Mononuclear cell (primary cell): ENCODE data around the gene HOXD10. TPM values are rescaled to one million over a fixed set of nuclear protein-coding genes. Genes with fewer than 3 reads are reported as not detected.

ENCODE experiments used
- H3K27me3 ChIP-seq: 2 replicates; pipeline ENCODE4 v1.6.0; 2011; ENCODE audit warnings: low read length, control low read depth; ENCODE audit not compliant: insufficient read depth
- H3K4me1 ChIP-seq: 2 replicates; pipeline ENCODE4 v1.5.1; 2011; ENCODE audit warnings: mild to moderate bottlenecking, low read length, control low read depth; ENCODE audit not compliant: insufficient read depth
- H3K4me3 ChIP-seq: 2 replicates; pipeline ENCODE4 v1.5.1; 2011; ENCODE audit warnings: mild to moderate bottlenecking, low read length, moderate library complexity
- H3K9me3 ChIP-seq: 2 replicates; pipeline ENCODE4 v1.5.1; 2011; ENCODE audit warnings: low read depth, mild to moderate bottlenecking, control low read depth, low read length
- total RNA-seq: library from RNA; depleted of rRNA; stranded (reverse); fragments of >200 nt; gene quantifications from one replicate; pipeline ENCODE4 v1.2.3, GENCODE V29; 2012

HOXD10 gene
- total RNA-seq, 1 donor, result not detected

DNA sequence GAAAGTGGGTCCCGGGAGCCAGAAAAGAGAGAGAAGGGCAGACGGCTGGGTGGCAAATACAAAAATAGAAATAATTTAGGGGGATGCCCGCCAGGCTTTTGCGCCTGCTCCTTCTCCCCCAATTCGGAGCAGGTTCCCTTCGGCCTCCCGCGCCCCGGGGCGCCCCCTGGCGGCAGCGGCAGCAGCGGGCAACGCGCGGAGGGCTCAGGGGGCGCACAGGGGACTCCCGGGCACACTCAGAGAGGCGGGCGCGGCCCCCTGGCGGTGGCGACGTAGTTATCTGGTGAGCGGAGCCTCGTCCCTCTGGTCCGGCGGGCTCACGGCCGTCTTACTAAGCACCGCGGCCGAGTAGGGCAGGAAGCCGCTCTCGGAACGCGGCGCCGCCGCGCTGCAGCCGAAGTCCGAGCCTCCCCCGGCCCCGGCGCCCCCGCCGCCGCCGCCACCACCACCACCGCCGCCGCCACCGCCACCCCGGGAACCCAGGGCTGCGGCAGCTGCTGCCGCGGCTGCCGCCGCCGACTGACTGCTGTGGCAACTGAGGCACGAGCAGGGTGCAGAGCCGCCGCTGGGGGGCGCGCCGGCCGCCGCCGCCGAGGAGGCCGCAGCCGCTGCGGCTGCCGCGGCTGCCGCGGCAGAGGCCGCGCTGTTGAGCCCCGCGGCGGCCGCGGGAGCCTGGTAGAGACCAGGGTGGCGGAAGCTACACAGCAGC, 36.6 kb upstream of the HOXD10 start:
- Histone ChIP-seq H3K27me3 (peaks cover 96% of the 10 kb centered on the region), H3K9me3 (no peaks in the 10 kb centered on the region), H3K4me1 (peaks cover 11% of the 10 kb centered on the region), H3K4me3 (no peak overlapping the region)

DNA sequence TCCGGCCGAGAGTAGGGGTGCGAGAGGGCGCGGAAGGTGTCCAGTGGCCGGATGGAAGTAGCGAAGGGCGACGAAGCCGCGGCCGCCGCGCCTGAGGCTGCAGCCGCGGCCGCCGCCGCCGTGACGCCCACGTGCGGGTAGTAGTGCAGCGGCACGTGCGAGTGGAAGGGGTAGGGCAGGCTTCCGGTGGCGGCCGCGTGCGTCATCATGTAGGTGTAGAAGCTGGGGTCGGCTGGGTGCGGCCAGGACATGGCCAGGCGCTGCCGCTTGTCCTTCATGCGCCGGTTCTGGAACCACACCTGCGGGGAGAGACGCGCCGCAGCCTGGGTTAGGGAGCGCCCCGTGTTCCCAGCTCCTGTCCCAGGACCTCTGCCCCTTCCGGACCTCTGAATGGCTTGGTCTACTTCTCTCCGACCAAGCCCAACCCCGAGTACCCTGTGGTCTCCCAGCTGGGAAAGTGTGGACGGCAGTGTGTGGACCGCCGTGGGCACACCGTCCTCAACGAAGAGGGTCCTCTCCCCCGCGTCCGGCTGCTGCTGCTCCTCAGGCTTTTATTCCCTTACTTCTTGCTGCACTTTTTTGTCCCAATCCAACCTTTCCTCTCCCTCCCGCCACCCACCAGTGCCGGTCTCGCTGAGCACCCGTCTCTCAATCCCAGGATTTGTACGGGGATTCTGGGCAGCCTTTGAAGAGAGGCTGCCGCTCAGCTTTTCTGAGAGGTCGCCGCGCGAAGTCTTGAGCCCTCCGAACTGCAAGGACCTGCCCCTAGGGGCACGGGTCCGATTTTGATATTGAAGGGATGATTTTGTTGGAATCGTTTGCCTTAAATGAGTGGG, 35.8 kb upstream of the HOXD10 start:
- Histone ChIP-seq H3K27me3 (peaks cover 96% of the 10 kb centered on the region), H3K4me3 (no peak overlapping the region), H3K4me1 (peaks cover 11% of the 10 kb centered on the region), H3K9me3 (no peaks in the 10 kb centered on the region)

DNA sequence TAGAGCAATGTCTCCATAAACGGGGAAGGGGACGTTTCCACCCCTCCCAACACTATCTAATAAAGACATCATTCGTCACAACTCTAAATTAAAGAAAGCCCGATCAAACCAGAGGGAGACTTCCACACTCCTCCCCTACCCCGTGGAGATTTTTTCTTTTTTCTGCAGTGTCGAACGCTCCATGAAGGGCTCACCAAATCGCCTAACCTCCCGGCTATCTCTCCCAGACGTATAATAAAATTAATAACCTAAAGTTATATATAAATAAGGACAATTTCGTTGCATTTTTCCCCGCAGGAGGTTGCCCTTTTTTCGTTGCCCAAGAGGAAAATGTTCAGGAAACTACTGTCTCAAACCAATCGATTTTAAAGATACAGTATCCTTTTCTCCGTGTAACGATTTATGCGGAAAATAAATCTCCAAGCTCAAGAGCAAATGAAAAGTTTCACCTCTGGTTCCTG, 35.2 kb upstream of the HOXD10 start:
- peaks cover 96% of the 10 kb centered on the region for H3K27me3 ChIP-seq
- H3K9me3 ChIP-seq, result no peaks in the 10 kb centered on the region
- peaks cover 11% of the 10 kb centered on the region for H3K4me1 ChIP-seq
- H3K4me3 ChIP-seq, result no peak overlapping the region

DNA sequence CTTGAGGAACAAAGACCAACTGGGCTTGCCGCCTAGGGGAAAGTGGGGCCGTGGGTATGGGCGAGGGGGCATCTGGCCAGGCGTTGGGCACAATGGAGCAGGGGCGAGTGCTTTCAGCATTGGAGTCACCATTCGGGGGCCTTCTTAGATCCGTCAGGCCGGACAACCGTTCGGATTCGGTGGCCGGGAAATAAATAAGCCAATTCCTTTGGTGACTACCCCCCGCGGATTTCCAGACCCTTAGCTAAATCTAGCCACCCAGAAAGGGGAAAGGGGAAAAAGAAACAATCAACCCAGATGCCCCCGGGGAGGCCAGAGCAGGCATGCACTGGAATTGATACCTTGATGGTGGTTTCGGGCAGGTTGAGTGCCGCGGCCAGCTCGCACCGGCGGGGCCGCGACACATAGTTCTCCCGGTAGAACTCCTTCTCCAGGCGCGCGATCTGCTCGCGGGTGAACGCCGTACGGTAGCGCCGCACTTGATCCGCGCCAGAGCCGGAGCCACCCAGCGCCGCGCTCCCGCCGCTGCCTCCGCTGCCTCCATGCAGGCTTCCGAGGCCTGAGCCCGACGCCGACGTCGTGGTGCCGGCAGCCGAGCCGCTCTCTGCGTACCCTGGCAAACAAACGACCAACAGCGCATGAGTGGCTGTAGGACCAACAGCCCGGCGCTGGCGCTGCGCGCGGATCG, 34.6 kb upstream of the HOXD10 start:
- no peak overlapping the region for H3K4me3 ChIP-seq
- peaks cover 11% of the 10 kb centered on the region for H3K4me1 ChIP-seq
- H3K9me3 ChIP-seq, result no peaks in the 10 kb centered on the region
- H3K27me3 ChIP-seq, result peaks cover 96% of the 10 kb centered on the region

DNA sequence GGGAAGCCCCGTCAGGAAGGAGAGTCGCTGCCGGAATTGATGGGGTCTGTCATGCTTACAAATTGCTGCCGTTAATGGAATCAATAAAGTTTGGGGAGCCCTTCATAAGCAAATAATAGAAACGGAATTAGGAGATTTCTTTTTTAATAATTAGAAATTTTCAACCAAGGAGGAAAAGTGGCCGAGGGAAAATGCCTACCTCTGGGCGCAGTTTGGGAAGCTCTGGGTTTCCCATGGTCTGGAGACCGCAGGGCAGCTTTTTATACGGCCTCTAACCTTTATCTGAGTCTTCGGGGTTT, 34.1 kb upstream of the HOXD10 start:
- Histone ChIP-seq H3K27me3 (peaks cover 96% of the 10 kb centered on the region), H3K4me3 (no peak overlapping the region), H3K4me1 (peaks cover 11% of the 10 kb centered on the region), H3K9me3 (no peaks in the 10 kb centered on the region)

DNA sequence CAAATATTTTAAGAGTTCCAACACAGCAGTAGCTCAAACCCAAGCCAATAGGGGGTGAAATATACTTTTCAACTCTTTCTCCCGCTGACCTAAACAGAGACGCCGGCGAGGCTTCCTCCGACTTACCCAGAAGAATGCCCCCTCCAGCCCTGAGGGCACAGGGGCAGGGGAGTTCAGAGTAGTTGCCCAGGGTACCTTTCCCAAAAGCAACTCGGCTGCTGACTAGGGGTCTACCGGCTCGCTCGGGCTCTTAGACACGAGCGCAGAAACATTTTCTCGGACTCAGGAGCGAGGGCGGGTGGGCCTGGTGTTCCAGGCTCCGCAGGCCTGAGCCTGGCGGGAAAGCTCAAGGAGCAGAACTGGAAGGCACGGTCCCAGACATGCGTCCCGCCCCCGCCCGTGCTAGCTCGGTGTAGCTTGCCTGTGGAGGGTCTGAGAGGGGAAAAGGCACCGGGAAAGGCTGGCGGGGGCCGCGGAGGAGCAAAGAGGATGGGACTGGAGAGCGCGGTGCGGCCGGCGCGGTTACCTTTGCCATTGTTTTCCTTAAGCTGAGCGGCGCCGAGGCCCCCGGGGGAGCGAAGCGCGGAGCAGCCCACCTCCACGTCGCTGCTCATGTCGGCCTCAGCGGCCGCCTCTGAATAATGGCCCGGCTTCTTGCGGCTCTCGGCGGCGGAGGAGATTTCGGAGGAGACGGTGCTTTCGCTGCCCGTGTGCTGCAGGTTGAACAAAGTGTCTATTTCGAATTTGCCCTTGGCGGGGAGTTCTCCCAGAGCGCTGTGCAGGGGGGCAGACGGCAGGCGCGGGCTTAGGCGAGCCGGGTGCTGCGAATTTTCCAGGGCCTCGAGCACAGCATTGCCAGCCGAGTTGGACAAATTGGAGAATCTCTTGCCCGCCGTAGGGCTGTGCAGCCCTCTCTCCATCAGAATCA, 33.5 kb upstream of the HOXD10 start:
- Histone ChIP-seq H3K9me3 (no peaks in the 10 kb centered on the region), H3K4me1 (peaks cover 16% of the 10 kb centered on the region), H3K4me3 (no peak overlapping the region), H3K27me3 (peaks cover 96% of the 10 kb centered on the region)

DNA sequence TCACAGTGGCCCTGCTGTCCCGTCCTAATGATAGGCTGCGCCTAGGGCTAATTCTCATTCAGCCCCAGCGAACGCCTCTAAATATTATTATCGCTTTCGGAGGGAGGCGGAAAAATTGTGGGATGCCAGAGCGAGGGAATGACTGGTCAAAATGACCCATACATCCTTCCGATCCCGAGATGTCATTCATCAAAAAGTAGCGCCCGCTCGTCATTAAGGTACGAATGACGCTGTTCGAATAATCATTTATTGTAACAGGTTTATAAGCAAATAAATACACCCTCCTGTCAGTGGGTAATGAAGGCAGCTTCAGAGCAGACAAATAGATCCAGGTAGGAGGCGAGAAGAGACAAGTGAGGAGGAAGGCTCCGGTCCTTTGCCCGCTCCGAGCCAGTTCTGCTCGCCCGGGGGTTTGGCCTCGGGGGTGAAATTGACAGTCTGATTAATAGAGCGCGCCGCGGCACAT, 32.7 kb upstream of the HOXD10 start, which contains the start of gene EVX2:
Gene EVX2 (minus strand): TSS at position 167 of the 466 bp plus-strand sequence. CDS start 186 bp downstream, outside the sequence.
- H3K27me3 ChIP-seq, result peaks cover 96% of the 10 kb centered on the region
- H3K4me1 ChIP-seq, result peaks cover 23% of the 10 kb centered on the region
- H3K4me3 ChIP-seq, result no peak within 1 kb of the TSS
- no peaks in the 10 kb centered on the region for H3K9me3 ChIP-seq

DNA sequence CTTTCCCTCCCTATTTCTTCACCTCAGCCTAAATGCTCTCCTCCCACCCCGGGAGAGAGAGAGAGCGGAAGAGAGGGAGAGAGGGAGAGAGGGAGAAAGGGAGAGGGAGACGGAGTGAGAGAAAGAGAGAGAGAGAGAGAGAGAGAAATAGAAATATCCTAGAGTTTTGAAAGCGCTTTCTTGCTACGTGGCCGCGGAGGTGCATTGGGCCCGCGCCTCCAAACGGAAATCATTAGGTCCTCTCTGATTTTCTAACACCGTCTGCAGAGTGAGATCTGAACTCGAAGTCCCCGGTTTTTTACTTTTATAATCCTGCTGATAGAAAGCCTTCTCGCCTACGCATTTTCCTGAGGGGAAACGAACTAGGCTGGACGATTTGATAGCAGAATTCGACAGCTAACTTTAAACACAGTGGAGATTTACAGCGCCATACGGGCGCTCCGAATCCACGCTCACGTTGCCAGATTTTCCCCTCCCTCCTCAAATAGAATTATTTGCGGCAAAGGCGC, 31.9 kb upstream of the HOXD10 start:
- Histone ChIP-seq H3K9me3 (no peaks in the 10 kb centered on the region), H3K4me1 (peaks cover 21% of the 10 kb centered on the region), H3K4me3 (no peak overlapping the region), H3K27me3 (peaks cover 96% of the 10 kb centered on the region)

DNA sequence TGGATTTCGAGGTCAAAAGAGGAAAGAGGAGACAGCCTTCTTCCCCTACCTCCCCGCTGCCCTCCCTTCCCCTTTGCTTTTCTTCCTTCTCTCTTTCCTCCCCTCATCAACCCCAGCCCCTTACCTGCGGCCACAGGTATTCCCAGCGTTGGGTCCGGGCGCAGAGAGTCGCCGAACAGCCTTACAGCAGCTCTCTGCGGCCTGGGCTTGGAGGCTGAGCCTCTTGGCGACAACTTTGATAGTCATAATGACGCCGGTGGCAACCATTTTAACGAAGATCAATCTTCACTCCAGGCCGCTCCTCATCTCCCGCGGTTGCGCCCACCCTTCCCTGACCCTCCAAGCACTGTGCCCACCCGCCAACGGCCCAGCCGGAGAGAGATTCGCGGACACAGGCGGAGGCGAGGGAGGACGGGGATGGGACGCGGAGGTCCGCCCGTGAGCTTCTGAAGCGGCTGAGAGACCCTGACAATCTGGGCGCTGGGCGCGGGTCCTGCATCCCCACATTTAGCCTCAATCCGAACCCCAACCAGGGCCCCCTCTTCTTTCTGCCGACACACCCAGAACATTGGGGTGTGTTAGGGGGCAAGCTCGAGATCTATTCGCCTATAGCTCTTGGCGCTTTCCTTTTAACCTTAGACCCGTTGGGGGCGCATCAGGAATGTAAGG, 31.3 kb upstream of the HOXD10 start:
- Histone ChIP-seq H3K4me1 (peaks cover 18% of the 10 kb centered on the region), H3K4me3 (no peak overlapping the region), H3K27me3 (peaks cover 99% of the 10 kb centered on the region), H3K9me3 (no peaks in the 10 kb centered on the region)

DNA sequence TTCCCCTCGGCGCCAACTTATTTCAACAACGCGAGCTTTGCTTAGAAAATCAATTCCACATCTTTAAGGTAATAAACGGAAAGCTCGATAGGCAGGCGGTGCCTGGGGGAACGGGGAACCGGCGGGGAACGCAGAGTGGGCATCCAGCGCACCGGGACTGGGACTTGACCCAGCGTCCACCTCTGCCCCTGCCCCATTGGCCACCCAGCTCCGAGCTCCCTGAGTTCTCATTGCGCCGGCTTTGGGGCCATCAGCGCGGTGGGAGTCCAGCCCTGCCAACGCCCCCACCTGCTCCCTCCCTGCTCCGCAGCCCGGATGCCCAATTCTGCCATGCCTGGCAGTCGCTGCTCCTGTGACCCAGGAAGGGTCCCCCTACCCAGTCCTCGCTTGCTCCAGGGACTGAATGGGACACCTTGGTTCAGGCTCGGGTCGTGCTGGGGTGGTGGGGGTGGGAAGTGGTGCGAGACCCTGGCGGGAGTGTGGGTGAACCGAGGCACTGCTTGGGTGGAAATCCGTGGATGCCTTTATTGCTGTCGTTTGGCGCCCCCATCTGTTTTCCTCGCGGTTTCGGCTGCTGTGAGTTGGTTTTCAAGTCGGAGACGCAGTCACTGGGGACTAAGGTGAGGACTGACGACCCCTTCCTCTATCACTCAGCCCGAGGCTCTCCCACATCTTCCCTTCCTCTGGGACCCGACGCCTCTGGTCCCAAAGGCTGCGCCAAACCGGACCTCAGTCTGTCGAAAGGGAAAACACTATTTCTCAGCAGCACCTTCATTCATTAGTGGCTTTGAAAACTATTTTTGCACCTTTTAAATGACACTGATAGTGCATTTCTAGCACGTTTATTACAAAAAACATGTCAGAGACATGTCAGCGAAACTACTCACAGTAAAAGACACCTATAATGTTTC, 30.5 kb upstream of the HOXD10 start:
- no peaks in the 10 kb centered on the region for H3K9me3 ChIP-seq
- H3K27me3 ChIP-seq, result peaks cover 100% of the 10 kb centered on the region
- no peak overlapping the region for H3K4me3 ChIP-seq
- peaks cover 15% of the 10 kb centered on the region for H3K4me1 ChIP-seq

DNA sequence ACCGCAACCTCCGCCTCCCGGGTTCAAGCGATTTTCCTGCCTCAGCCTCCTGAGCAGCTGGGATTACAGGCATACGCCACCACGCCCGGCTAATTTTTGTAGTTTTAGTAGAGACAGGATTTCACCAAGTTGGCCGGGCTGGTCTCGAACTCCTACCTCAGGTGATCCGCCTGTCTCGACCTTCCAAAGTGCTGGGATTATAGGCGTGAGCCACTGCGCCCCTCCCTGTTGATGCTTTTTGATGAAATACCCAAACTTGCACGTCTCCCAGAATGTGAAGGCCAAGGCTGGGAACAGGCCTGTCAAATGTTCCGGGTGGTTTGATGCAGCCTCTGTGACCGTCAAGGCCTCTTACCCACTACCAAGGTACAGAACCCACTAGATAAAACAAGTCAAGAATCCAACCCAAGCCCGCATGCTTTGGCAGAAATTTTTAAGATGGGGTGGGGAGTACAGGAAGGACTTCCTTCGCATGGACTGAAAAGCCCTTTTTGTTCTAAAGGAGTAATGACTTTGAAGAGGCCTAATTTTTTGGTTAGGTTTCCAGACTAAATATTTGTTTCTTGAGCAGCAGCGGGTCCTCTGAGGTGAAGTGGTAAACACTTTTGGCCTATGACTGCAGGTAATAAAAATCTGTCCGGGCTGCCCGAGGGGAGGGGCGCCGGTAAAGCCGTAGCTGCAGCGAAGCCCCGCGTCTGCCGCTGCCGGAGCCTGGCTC, 29.1 kb upstream of the HOXD10 start:
- Histone ChIP-seq H3K27me3 (peaks cover 98% of the 10 kb centered on the region), H3K4me1 (peaks cover 12% of the 10 kb centered on the region), H3K4me3 (no peak overlapping the region), H3K9me3 (no peaks in the 10 kb centered on the region)

DNA sequence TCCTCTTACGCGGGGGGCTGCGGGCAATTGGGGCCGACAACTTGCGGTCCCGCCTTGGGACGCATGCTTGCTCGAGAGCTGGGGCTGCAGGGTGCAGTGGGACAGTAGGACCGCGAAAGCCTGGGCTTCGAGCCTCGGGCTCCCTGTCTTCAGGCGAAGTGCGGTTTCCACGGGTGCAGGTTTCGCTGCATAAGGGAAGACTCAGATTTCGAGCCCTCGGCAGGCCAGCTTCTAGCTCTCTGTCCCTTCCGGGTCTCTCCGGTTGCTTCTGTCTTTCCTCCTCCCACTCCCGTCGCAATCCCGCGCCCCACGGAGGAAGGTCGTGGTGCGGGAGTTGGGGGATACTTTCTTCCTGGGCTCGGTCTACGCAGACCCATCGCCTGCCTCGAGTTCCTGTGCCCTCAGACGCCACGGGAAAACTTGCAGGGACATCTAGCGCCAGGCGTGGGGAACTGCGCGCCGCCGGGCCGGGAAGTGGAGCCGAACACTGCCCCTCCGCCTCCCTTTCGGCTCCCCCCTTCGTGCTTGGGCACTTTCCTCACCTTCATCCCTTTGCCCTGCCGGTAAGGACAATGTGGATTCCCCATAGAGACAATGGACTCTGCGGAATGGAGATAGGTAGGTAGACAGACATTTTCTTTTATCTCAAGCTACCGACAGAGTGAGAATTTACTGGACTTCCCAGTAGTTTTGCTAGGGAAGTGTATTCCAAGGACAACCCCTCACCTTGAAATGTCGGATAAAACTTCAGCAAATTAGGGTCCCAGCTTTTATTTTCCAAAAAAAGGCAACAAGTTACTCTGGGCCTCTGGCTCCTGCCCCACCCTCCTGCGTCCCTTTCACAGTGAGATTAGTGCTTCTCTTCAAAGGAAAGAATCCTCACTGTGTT, 28.3 kb upstream of the HOXD10 start:
- H3K27me3 ChIP-seq, result peaks cover 95% of the 10 kb centered on the region
- H3K4me3 ChIP-seq, result no peak overlapping the region
- no peaks in the 10 kb centered on the region for H3K9me3 ChIP-seq
- H3K4me1 ChIP-seq, result peaks cover 16% of the 10 kb centered on the region
